Stimulated activated CD4-positive, alpha-beta T cell treated with anti-CD3 and anti-CD28 coated beads, Interleukin-1b, Interleukin-23, amount 100 ng/mL, for 48 hours (primary cell): Measurements from ENCODE around the gene MRPS21.
"Not testable (repeated sequence)": the region's sequence is repeated elsewhere in the genome, so short reads cannot be mapped to it uniquely, and the experiment has no call there.

Experiments
- DNase-seq: peaks from one replicate; pipeline ENCODE4 v3.0.0-alpha.2; 2020

The MRPS21 gene

DNA sequence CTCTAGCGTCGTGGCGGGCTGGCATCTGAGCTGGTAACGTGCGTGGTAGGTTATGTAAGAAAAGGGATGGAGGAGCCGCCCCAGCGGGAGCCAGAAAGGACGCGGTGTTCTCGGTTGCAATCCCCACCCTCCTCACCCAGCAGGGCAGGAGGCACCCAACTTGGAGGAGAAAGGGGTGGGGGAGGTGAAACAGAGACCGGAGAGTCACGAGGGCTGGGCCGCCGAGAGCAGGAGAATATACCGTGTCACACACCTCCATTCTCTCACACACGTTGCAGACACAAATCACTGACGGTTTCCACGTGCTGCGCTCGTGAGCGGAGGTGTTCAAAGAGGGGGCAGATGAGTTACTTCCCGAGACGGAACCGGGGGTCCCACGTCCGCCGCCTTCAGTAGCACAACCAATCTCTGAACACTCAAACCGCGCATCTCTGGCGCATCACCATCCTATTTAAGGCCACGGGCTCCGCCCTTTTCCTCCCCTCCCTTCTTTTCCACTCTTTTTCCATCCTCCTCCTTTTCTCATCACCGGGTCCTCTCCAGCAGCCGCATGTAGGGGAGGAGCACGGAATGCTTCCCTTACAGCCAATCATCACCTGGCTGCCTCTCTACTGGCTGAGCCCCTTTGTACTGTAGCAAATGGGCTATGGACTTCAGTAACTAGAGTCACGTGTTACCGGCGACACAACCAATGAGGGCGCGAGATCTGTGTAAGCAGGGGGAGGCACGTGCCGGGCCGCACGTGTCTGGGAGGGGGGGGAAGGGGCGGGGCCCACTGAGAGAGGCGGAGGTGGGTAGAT, 11.7 kb upstream of the MRPS21 start, which contains the start of gene CIART:
CIART (plus strand) TSS at position 797 of the 800 bp plus-strand sequence. CDS start 714 bp downstream, outside the sequence.
- peak; percentile 88 for DNase-seq

- DNase-seq: peak; percentile 8
Observed at GRCh38 chr1:150282558-150282958, 11.1 kb upstream of the MRPS21 start.

GRCh38 chr1:150283260-150283659, 10.4 kb upstream of the MRPS21 start:
- no peak for DNase-seq

- no peak for DNase-seq
Observed at GRCh38 chr1:150288382-150288781, 5.3 kb upstream of the MRPS21 start.

GRCh38 chr1:150288822-150289221, 4.8 kb upstream of the MRPS21 start:
- no peak for DNase-seq

DNA sequence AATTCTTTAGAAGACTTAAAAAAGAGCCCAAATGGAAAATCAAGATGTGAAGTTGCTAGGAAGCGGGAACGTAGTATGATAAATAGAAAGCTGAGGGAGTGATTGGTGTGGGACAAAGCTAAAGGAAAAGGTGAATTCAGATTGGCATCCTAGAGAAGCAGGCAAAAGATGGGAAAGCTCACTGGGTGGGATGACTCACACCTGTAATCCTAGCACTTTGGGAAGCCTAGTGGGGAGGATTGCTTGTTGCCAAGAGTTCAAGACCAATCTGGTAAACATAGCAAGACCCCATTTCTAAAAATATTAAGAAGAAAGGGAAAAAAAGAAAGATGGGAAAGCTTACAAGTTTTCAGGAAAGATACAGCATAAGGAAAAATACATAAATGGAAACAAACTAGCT, 1.8 kb downstream of the MRPS21 start:
- no peak for DNase-seq

- no peak for DNase-seq
Observed at GRCh38 chr1:150299716-150300115, 6.1 kb downstream of the MRPS21 start.

- no peak for DNase-seq
Observed at GRCh38 chr1:150302338-150302737, 8.7 kb downstream of the MRPS21 start.

GRCh38 chr1:150302902-150303301, 9.2 kb downstream of the MRPS21 start:
- no peak for DNase-seq

- DNase-seq: not testable (repeated sequence)
Observed at GRCh38 chr1:150308585-150308984, 14.9 kb downstream of the MRPS21 start.

DNA sequence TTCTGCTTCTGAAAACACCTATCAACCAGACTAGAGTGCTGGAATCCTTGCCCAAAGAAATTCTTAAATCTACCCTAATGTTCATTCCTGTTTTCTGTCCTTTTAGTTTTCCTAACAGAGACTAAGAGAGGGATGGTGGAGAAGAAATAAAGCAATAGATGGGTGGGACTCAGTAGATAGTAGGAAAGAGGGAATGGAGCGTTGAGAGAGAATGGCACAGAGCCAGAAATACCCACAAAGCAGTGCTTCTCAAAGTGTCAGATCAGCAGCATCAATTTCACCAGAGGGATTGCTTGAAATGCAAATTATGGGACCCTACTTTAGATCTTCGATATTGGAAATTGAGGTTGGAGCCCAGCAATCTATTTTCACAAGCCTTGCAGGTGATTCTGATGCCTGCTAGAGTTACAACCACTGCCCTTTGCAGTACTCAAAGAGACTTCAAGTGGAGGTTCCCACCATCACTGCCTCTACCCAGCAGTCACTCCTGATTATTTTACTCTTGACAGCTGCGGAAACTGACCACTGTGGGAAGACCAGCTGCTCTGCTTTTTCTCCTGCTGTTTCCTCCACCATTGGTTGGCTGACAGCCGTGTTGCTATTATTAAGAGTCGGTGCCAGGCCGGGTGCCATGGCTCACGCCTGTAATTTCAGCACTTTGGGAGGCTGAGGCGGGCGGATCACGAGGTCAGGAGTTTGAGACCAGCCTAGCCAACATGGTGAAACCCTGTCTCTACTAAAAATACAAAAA, 16.3 kb downstream of the MRPS21 start:
- DNase-seq: no peak

GRCh38 chr1:150311762-150312161, 18.1 kb downstream of the MRPS21 start:
- DNase-seq: no peak

DNA sequence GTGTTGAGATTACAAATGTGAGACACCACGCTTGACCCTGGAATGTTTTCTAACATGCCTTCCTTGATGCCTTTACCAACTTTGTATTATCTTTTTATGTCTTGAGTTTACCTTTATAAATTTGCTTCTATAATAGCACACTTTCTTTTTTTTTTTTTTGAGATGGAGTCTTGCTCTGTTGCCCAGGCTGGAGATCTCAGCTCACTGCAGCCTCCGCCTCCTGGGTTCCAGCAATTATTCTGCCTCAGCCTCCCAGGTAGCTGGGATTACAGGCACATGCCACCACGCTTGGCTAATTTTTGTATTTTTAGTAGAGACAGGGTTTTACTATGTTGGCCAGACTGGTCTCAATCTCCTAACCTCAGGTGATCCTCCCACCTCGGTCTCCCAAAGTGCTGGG, 21.0 kb downstream of the MRPS21 start:
- DNase-seq: not testable (repeated sequence)

GRCh38 chr1:150320667-150320978, 27.0 kb downstream of the MRPS21 start:
- DNase-seq: no peak

DNA sequence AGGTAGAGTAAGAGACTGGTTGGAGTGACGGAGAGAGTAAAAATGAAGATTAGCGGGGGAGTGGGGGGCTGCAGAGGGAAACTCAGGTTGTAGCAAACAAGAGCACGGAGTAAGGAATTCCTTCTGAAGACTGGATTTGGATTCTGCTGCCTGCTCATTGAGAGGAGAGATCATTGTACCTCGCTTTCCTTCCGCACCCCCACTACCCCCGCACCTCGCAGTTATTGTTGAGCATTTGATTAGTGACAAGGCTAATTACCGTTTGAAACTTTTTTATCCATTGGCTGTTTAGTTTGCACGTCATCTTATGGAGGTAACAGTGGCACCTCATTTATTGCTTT, 28.1 kb downstream of the MRPS21 start:
- no peak for DNase-seq

GRCh38 chr1:150322310-150322709, 28.6 kb downstream of the MRPS21 start:
- peak; percentile 42 for DNase-seq

DNA sequence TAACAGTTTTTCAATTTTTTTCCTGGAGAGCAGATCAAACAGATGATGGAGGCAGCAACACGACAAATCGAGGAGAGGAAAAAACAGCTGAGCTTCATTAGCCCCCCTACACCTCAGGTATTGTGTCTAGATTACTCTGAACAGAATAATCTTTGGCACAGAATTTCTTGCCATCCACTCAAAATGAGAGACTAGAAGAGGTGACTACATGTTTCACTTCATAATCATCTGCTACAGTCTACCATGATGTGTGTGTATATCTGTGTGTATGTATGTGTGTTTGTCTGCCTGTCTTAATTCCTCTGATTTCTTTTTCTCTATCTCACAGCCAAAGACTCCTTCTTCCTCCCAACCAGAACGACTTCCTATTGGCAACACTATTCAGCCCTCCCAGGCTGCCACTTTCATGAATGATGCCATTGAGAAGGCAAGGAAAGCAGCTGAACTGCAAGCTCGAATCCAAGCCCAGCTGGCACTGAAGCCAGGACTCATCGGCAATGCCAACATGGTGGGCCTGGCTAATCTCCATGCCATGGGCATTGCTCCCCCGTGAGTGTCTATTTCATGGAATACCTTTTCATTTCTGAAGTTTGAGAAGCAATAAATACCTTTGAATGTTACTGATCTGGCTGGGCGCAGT, 39.1 kb downstream of the MRPS21 start:
- no peak for DNase-seq

DNA sequence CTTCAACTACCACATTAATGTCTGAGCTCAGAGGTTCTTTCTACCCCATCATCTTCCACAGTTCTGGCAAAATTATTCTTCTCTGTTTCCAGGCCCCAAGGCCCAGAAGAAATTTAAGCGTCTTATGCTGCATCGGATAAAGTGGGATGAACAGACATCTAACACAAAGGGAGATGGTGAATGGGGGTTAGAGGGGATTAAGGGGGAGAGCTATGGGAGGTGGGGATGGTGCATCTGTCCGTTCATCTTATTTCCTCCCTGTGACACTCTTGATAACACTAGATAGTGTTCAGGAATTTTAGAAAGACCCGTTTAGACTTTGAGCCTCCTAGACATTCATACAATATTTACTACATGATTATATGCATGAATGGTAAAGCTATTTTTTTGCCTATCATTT, 52.7 kb downstream of the MRPS21 start:
- no peak for DNase-seq

DNA sequence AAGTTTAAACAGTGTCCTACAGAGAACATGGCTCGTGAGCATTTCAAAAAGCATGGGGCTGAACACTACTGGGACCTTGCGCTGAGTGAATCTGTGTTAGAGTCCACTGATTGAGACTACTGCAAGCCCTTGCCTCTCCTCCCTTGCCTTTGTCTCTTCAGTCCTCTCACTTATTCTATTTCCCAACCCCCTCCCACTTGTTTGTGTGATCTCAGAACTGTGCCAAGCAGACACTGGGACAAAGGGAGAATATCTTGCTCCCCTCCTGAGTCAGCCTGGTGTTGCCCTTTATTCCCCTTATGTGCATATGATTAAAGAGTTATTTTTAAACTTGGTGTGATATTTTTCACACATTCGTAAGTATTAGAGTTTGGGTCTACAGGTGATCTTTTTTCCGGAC, 59.2 kb downstream of the MRPS21 start:
- DNase-seq: no peak
